Measurements from ENCODE around the gene AKNA.

- TF ChIP-seq, protein P1, sequence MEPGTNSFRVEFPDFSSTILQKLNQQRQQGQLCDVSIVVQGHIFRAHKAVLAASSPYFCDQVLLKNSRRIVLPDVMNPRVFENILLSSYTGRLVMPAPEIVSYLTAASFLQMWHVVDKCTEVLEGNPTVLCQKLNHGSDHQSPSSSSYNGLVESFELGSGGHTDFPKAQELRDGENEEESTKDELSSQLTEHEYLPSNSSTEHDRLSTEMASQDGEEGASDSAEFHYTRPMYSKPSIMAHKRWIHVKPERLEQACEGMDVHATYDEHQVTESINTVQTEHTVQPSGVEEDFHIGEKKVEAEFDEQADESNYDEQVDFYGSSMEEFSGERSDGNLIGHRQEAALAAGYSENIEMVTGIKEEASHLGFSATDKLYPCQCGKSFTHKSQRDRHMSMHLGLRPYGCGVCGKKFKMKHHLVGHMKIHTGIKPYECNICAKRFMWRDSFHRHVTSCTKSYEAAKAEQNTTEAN (CRISPR knock-in tag; IDR thresholded peaks at IDR 0.05), result no peak
- TF ChIP-seq FOXK1 (CRISPR knock-in tag; IDR thresholded peaks at IDR 0.05), result no peak
- TF ChIP-seq ESRRA (CRISPR knock-in tag; IDR thresholded peaks at IDR 0.05; ENCODE audit: borderline replicate concordance), result no peak
- TF ChIP-seq, protein P2, sequence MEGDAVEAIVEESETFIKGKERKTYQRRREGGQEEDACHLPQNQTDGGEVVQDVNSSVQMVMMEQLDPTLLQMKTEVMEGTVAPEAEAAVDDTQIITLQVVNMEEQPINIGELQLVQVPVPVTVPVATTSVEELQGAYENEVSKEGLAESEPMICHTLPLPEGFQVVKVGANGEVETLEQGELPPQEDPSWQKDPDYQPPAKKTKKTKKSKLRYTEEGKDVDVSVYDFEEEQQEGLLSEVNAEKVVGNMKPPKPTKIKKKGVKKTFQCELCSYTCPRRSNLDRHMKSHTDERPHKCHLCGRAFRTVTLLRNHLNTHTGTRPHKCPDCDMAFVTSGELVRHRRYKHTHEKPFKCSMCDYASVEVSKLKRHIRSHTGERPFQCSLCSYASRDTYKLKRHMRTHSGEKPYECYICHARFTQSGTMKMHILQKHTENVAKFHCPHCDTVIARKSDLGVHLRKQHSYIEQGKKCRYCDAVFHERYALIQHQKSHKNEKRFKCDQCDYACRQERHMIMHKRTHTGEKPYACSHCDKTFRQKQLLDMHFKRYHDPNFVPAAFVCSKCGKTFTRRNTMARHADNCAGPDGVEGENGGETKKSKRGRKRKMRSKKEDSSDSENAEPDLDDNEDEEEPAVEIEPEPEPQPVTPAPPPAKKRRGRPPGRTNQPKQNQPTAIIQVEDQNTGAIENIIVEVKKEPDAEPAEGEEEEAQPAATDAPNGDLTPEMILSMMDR (IDR thresholded peaks at IDR 0.05), result no peak
- no peak for TF ChIP-seq CDX4 (CRISPR knock-in tag; IDR thresholded peaks at IDR 0.05; ENCODE audit: borderline replicate concordance)
- no peak for TF ChIP-seq ZSCAN18 (CRISPR knock-in tag; IDR thresholded peaks at IDR 0.05)
- no peak for TF ChIP-seq NR2C2 (CRISPR knock-in tag; IDR thresholded peaks at IDR 0.05)
- no peak for TF ChIP-seq IRF2 (CRISPR knock-in tag; IDR thresholded peaks at IDR 0.05; ENCODE audit: borderline replicate concordance, low read depth)
- no peak for TF ChIP-seq ZBTB21 (CRISPR knock-in tag; IDR thresholded peaks at IDR 0.05; ENCODE audit: borderline replicate concordance)
- TF ChIP-seq, protein P3, sequence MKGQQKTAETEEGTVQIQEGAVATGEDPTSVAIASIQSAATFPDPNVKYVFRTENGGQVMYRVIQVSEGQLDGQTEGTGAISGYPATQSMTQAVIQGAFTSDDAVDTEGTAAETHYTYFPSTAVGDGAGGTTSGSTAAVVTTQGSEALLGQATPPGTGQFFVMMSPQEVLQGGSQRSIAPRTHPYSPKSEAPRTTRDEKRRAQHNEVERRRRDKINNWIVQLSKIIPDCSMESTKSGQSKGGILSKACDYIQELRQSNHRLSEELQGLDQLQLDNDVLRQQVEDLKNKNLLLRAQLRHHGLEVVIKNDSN (CRISPR knock-in tag; IDR thresholded peaks at IDR 0.05), result no peak
- no peak for TF ChIP-seq GABPB1 (CRISPR knock-in tag; IDR thresholded peaks at IDR 0.05)
Observed at GRCh38 chr9:114336699-114337395, 50.9 kb downstream of the AKNA start.
